NCI-H2029 treated with DMSO at 0.1 percent for 48 hours (cell line): ENCODE data around the gene MEGF11.

Source experiments
- DNase-seq: peaks from one replicate; lab custom pipeline; 2025; lab: John Stamatoyannopoulos, UW

The MEGF11 gene

GRCh38 chr15:65917936-65918335 lies 335.6 kb downstream of the MEGF11 start:
- DNase-seq = no peak

DNA sequence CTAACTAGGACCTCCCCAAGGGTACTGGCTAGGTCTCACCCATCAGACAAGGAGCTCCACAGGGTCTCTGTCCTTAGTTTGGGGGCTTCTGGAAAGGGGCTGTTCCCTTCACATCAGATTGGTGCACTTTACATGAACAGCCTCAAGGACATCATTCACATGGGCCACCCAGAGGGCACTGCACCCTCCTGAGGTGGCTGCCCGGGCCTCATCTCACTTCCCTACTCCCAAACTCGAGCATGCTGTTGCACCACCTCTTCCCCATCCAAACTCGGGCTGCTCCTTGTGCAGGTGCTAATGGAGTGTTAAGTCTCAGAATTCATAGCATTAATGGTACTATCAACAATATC lies 336.2 kb downstream of the MEGF11 start:
- DNase-seq = no peak

GRCh38 chr15:65916664-65917406 lies 336.7 kb downstream of the MEGF11 start:
- DNase-seq = no peak

DNA sequence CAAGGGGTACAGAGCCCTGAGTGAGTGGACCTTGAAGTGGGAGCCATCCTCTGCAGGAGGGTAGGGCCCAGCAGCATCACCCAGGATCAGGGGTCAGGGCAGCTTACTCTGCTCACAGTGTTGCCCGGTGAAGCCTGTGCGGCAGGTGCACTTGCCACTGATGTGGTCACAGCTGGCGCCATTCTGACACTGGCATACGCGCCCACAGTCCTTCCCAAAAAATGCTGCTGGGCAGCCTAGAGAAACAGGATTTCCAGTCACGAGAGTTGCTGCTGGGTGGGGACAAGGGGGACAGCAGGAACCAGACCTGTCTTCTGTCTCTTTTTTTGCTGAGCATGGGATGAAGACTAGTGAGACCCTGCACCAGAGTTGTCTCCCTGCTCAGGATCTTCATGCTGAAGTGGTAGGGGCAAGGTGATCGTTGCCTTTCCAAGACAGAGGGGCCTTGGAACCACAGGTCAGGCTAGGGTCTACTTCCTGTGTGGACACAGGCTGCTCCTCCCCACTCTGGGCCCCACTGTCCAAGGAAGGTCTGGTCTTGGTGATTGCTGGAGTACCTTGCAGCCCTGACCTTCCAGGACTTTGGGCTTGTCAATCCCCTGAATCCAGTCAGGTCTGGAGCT lies 337.4 kb downstream of the MEGF11 start:
- DNase-seq = no peak

GRCh38 chr15:65914981-65915925 lies 338.3 kb downstream of the MEGF11 start:
- DNase-seq = no peak

GRCh38 chr15:65914386-65914785 lies 339.2 kb downstream of the MEGF11 start:
- DNase-seq = no peak

- no peak for DNase-seq
Observed at GRCh38 chr15:65913631-65914199, 339.8 kb downstream of the MEGF11 start.

GRCh38 chr15:65912235-65912634 lies 341.3 kb downstream of the MEGF11 start:
- no peak for DNase-seq

- DNase-seq = no peak
Observed at GRCh38 chr15:65910341-65910740, 343.2 kb downstream of the MEGF11 start.

DNA sequence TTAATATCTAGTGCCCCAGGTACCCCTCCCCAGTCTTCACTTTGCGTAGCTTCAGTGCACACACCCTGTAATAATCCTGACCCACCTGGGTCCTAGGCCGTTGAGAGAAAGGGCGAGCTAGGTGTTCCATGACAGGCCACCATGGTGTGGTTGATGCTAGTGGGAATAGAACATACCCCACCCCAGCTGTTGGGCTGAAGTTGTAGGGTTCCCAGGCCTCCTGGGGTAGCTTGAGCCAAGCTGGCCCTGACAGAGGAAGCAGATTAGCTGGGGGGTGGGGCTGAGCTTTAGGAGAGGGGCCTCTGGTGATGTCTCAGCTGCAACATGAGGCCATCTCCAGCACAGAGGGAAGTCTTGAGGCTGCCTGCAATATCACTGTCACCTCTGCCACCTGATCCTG lies 343.7 kb downstream of the MEGF11 start:
- no peak for DNase-seq

DNA sequence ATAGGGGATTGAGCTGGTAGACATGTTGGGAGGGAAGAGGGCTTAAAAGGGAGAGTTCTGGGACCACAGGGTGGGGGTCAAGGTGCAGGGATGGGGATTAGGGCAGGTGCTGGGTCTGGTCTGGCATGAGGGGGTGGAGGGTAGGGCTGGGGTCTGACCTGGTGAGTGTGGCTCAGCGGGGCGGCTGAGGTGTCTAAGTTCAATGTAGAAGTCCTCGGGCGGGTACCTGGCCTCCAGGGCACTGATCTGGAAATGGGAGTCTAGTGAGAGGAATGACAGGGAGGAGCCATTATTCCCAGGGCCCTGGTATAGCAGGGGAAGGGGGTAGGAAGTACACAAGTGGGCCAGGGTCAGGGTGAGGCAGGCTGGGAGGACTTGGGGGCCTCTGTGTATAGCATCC lies 344.7 kb downstream of the MEGF11 start:
- no peak for DNase-seq

- DNase-seq = no peak
Observed at GRCh38 chr15:65907661-65908060, 345.9 kb downstream of the MEGF11 start.

GRCh38 chr15:65906396-65906795 lies 347.2 kb downstream of the MEGF11 start:
- DNase-seq = no peak

DNA sequence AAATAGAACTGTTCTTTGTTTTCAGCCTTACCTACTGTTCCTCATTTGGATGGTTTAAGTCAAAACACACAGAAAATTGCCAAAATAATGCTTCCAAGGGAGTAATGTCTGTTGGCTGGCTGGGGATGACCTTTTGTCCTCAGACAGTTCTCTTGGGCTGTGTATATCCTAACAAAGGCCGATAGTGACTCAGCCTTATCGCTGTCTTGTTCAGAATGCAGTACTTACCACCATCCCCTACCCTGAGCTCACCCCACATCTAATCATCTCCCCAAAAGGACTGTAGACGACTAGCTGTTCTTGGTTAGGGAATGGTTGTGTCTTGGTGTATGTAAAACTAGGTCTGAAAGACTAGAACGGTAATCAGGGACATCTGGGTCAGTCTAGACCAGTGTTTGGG lies 349.2 kb downstream of the MEGF11 start:
- DNase-seq = no peak

DNA sequence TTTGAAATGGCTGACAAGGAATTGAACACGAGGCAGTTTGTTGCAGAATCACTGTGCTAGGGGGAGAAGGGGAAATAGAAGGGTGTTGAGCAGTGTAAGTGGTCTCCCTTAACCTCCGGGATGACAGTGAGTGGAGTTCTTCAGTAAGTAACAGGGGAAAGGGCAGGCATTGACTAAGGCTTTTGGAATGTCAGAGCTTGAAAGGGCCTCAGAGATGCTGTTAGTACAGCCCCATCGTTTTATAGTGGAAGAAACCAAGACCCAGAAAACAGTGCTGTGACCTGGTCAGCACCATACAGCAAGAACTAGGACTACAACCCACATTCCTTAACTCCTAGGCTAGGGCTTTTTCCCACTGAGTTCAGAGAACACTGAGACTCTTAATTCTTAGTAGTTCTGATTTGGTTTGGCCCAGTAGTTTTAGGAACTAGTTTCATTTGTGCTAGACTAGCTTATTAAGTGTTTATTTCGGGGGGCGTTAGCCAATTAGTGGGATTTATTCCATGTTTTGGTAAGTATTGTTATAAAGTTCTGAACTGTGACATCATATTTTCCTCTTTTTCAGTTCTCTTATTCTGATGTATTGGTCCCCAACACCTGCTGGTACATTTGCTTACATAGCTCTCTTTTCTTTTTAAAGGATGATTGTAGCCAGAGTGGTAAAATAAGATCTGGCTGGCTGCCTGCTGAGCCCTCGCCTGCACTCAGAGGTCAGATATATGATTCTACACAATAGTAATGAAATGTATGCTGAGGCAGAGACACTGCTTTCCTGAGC lies 350.1 kb downstream of the MEGF11 start:
- DNase-seq = no peak

- no peak for DNase-seq
Observed at GRCh38 chr15:65902373-65902772, 351.2 kb downstream of the MEGF11 start.

DNA sequence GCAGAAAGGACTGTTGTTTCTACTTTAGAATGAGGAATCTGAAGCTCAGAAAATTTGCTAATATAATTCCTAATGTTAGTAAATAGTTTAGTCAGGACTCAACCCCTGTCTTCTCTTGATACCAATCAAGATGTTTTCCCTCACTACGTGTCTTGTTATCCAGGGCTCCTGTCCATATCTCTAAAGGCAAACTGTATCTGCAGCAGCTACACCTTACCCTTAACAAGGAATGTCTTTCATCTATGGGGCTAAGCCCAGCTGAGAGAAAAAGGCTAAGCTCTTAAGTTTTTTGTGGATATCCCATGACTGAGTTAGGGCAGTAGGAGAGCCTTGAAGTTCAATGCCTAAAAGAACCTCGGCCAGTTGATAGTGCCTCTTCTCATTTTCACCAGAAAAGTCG lies 351.7 kb downstream of the MEGF11 start:
- no peak for DNase-seq

GRCh38 chr15:65901336-65901735 lies 352.2 kb downstream of the MEGF11 start:
- DNase-seq = no peak

- no peak for DNase-seq
Observed at GRCh38 chr15:65900488-65900887, 353.1 kb downstream of the MEGF11 start.

GRCh38 chr15:65896236-65896635 lies 357.3 kb downstream of the MEGF11 start:
- DNase-seq = no peak

DNA sequence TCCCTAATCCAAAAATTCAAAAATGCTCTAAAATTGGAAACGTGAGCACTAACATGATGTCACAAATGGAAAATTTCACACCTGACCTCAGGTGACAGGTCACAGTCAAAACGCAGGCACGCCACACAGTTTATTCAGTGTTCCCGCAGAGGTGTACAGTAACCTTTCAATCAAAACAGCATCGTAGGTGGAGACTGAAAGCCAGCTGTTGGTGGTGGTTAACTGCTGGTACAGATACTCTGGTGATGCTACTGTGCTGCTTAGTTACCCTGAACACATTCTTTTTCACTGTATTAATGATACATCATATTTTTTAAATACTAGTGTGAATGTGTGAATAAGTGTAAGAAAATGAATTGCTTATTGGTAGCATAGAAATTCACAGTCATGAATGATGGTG lies 360.5 kb downstream of the MEGF11 start:
- DNase-seq = no peak

- no peak for DNase-seq
Observed at GRCh38 chr15:65888981-65889380, 364.6 kb downstream of the MEGF11 start.
